Inferior parietal cortex (tissue), 1 donor: ENCODE results near the gene GPR39.

Experiments
- DNase-seq: peaks from one replicate; pipeline ENCODE4 v3.0.0-alpha.2; 2016; ENCODE audit errors: extremely low spot score

Gene GPR39

DNA sequence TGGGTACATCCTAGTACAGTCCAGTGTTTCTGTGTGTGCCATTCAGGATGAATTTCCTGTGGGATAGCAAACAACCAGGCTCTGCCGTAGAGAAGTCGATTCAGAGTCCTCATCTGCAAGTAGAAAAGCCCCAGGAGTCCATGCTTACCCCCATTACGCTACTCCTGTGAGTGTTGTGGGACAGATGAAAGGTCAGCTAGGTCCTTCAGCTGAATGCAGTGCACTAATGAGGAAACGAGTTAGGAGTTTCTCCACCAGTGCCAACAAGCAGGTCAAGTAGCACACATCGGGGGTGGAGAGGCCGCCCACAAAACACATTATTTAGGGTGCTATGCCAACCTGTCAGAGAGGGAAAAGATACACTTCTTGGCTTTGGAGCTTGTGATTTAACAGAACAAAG lies 2.5 kb upstream of the GPR39 start:
- DNase-seq, result no peak

GRCh38 chr2:132415256-132415914 lies 1.2 kb upstream of the GPR39 start:
- DNase-seq, result no peak

DNA sequence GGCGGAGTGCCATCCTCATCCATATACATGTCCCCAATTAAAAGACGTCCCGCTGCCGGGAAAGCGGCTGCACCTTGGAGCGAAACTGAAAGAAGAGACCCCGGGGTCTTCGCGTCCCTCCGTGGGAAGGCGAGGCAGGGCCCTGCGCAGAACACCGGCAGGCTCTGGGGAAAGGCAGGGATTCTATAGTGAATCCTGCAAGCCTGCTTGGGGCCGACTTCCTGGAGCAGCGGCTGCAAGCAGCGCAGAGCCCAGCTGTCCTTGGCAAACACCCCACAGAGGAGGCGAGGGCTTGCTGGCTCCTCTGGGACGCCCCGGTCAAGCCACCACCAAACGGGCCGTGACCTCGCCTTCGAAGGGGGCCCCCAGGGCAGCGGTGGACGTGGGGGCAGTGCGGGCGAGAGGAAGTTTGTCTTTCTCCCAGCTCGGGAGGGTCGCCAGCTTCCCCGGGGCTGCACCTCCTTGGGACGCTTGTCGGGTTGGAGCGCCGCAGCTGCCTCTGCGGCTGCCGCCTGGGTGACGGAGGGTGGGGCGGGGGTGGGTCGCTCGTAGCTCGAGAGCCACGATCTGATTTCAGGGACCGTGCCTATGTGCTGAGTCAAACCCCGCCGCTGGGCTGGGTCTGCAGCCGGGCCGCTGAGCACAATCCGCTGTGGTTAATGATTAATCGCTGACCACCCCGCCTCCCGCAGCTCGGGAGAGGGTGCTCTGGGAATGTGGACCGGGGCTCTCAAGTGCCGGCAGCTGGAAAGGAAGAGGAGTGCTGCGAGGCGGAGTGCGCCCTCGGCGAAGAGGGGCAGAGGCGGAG lies 486 bp upstream of the GPR39 start:
- no peak for DNase-seq

DNA sequence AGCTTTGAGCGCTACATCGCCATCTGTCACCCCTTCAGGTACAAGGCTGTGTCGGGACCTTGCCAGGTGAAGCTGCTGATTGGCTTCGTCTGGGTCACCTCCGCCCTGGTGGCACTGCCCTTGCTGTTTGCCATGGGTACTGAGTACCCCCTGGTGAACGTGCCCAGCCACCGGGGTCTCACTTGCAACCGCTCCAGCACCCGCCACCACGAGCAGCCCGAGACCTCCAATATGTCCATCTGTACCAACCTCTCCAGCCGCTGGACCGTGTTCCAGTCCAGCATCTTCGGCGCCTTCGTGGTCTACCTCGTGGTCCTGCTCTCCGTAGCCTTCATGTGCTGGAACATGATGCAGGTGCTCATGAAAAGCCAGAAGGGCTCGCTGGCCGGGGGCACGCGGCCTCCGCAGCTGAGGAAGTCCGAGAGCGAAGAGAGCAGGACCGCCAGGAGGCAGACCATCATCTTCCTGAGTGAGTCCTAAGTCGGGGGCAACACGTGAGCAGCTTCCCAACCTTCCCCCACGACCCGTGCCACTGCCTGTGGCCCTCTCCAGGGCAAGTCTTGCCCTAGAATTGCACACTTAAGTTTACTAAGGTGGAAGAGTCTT lies 928 bp downstream of the GPR39 start:
- DNase-seq, result no peak

- DNase-seq, result no peak
Observed at GRCh38 chr2:132419235-132419634, 2.6 kb downstream of the GPR39 start.

- DNase-seq, result no peak
Observed at GRCh38 chr2:132419941-132420340, 3.3 kb downstream of the GPR39 start.

DNA sequence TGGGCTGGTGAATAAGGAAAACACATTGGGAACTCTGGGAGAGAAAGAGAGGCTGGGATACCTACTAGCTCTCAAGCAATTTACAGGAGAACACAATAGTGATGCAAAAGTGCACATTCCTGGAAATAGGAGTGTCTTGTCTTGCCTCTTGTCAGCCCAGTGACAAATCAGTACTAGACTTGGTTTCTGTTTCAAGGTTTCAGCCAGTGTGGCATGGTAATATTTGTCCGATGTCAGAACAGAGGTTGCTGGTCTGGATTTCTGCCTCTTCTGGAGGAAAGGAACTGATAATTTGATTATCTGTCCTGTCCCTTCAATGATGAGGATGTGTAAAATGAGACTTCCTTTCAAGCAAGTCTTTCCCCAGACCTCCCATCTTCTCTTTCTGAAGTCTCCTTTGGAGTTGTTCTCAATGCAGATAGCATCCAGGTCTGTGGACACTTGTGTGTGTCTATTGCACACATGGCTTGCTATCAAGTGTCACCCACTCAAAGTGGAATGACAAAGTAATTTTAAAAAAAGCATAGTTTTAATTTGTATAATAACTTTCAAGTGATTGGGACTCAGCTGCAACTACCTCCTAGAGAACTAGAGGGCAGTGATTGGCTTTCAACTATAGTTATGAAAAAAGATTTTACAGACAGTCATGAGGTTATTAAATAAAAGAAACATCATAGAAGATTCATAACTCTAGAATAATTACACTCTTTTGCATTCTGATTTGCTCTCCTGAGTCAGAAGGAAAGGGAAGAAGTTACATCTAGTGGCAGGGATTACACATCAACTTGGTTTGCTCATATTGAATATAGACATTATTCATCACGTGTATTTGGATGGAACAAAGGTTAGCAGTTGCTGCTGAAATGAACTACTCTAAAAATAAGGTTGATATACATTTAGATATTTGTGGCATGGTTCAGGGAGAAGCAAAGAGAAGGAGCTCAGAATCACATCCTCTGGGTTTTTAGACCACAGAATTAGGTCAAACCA lies 4.5 kb downstream of the GPR39 start:
- no peak for DNase-seq

DNA sequence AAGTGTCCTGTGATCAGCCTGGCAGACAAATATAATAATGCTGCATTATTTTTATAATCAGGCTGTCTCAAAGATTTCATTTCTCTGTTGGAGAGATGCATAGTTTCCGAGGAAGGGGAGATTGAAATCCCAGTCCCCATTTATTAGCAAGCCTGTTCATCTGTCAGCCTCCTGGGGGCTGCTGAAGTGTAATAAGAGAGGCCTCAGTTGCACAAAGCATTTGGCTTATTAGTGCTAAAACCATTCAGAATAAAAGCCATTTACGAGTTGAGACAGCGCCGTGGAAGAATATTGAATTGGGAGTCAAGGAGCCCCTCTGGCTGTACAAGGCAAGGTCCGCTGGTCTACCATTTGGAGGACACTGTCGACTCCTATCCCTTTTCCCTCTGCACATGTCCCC lies 6.1 kb downstream of the GPR39 start:
- DNase-seq, result no peak

- DNase-seq, result no peak
Observed at GRCh38 chr2:132424526-132425121, 8.0 kb downstream of the GPR39 start.

GRCh38 chr2:132426033-132426432 lies 9.4 kb downstream of the GPR39 start:
- no peak for DNase-seq

GRCh38 chr2:132426656-132427055 lies 10.1 kb downstream of the GPR39 start:
- DNase-seq, result no peak

GRCh38 chr2:132429351-132429750 lies 12.7 kb downstream of the GPR39 start:
- DNase-seq, result no peak

DNA sequence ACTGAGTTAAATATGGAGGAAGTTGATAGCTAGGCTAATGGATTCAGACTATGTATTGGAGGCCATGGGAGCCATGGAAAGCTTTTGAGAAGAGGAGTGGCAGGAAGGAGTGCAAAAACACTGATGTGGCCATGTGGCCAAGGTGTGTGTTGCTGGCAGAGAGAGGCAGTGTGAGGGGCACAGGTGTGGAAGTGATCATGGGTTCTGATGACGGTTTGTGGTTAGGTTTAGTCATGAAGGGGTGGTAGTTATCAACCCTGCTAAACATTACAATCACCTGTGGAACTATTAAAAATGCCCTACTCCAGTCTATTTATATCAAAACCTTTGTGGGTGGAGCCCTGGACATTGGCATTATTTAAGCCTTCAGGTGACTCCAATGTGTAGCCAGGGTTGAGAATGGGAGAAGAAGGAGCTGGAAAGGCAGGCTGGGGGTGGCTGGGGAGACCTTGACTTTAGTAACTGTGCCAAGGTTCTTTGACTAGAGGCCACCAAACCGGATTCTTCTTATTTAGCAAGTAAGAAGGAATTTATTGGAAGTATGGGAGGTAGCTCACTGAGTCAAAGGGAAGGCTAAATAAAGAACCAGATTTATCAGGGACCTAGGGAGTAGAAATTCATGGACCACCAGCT lies 13.5 kb downstream of the GPR39 start:
- no peak for DNase-seq

DNA sequence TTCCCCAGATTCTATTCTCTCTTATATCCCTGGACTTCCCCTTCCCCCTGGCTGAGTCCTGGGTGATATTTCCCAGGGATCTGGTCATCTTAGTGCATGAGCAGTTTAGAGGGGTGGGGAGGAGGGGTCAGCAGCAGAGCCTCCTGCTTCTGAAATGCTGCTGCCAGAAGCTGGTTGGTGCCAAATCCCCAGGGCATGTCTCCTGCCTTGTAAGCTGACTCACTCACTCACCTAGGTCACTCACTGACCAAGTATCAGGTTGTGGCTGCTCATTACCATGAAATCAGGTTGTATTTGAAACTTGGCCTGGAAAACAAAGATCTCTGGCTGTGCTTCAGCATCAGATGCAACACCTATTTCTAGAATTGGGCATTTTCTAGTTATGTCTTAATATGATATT lies 14.3 kb downstream of the GPR39 start:
- no peak for DNase-seq

DNA sequence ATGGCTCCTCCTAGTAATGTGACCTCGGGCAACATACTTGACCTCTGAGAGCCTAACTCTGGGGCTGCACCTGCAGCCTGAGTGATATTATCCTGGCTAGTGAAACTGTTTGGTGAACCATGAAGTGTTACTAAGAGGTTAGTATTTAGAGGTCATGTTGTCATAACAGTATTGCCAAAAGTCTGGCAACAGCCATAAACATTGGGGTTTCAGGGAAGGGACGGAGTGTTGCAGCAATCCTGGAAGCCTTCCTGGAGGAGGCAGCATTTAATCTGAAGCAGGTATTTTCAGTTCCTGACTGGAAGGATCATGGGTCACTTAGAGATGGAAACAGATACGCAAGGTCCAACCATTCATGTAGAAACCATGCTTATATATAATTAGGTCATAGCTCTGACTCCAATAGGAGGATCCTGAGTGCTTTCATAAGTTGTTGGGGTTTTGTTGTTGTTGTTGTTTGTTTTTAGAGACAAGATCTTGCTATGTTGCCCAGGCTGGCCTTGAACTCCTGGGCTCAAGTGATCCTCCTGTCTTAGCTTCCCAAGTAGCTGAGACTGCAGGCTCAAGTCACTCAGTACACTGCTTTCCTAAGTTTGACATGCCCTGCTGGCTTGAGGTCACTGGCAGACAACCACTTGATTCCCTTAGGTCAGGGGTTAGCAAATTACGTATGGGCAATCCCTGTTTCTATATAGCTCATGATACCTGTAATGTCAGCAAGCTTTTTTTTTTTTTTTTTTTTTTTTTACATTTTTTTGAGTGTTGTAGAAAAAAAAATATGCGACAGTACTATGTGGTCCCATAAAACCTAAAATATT lies 21.5 kb downstream of the GPR39 start:
- DNase-seq, result no peak

GRCh38 chr2:132438691-132439090 lies 22.1 kb downstream of the GPR39 start:
- no peak for DNase-seq

DNA sequence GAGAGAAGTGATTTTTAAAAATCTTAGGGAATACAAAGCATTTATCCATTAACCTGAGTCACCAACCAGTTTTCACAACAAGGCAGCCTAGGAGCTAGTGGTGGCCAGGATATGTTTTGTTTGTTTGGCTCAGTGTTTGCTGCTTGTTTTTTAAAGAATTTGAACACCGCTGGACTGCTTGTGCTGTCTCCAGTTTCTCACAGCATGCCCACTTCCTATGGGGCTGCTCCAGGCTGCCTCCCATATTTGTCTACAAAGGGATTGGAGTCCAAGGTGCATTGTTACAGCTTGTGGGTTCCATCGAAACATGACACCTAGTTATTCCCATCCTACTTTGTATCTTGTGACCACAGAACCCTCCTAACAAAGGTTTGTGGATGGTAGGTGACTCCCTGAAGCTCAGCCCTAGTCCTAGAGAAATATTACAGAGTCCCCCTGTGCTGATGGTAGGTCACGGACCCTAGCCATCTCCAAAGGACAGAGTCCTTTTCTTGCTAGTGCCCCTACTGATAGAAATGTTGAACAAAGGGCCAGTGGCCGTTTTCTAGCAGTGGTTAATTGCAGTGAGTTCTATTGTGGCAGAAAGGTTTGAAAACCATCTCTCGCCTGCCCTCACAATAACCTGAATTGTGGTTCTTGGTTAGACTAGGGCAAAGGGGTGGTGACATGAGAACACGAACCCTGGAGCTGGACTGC lies 23.2 kb downstream of the GPR39 start:
- DNase-seq, result no peak

- DNase-seq, result no peak
Observed at GRCh38 chr2:132441051-132441450, 24.4 kb downstream of the GPR39 start.

- no peak for DNase-seq
Observed at GRCh38 chr2:132442278-132442677, 25.7 kb downstream of the GPR39 start.
